Mesendoderm (in vitro differentiated cells): ENCODE measurements around the gene RIC8A.

Experiments
- DNase-seq: peaks from one replicate; pipeline ENCODE4 v3.0.0; 2013
- H2AK5ac ChIP-seq: 2 replicates; pipeline ENCODE4 v1.6.1; 2013; ENCODE audit warnings: low read length, inconsistent platforms
- H2BK120ac ChIP-seq: 2 replicates; pipeline ENCODE4 v1.6.1; 2013; ENCODE audit warnings: low read depth, mild to moderate bottlenecking, low read length, moderate library complexity, mixed read lengths
- H2BK15ac ChIP-seq: replicated peaks from 2 replicates; pipeline ENCODE4 v1.6.1; 2013; ENCODE audit warnings: low read depth, mild to moderate bottlenecking, moderate library complexity
- H2BK5ac ChIP-seq: 2 replicates; pipeline ENCODE4 v1.6.1; 2013; ENCODE audit warnings: low read length, inconsistent platforms
- H3K18ac ChIP-seq: 2 replicates; pipeline ENCODE4 v1.6.1; 2013; ENCODE audit warnings: mild to moderate bottlenecking, low read length, mixed read lengths
- H3K23ac ChIP-seq: one replicate; pipeline ENCODE4 v1.6.1; 2013; ENCODE audit warnings: low read length
- H3K27ac ChIP-seq: 2 replicates; pipeline ENCODE4 v1.5.1; 2013; ENCODE audit warnings: low read depth, mild to moderate bottlenecking, inconsistent platforms, low read length, moderate library complexity
- H3K27me3 ChIP-seq: 2 replicates; pipeline ENCODE4 v1.6.1; 2013; ENCODE audit warnings: low read length, control low read depth, mild to moderate bottlenecking, inconsistent platforms; ENCODE audit not compliant: insufficient read depth, poor library complexity
- H3K36me3 ChIP-seq: 2 replicates; pipeline ENCODE4 v1.6.1; 2013; ENCODE audit warnings: low read length, inconsistent platforms; ENCODE audit not compliant: control insufficient read depth, insufficient read depth
- H3K4ac ChIP-seq: one replicate; pipeline ENCODE4 v1.6.1; 2013; ENCODE audit warnings: low read depth, mild to moderate bottlenecking, low read length, moderate library complexity
- H3K4me1 ChIP-seq: 2 replicates; pipeline ENCODE4 v1.6.1; 2013; ENCODE audit warnings: low read depth, low read length, inconsistent platforms; ENCODE audit not compliant: control insufficient read depth
- H3K4me2 ChIP-seq: 2 replicates; pipeline ENCODE4 v1.6.1; 2013; ENCODE audit warnings: low read length
- H3K4me3 ChIP-seq: 2 replicates; pipeline ENCODE4 v1.5.1; 2013; ENCODE audit warnings: mild to moderate bottlenecking, low read length
- H3K56ac ChIP-seq: one replicate; pipeline ENCODE4 v1.6.1; 2013; ENCODE audit warnings: low read length
- H3K79me1 ChIP-seq: 2 replicates; pipeline ENCODE4 v1.6.1; 2013; ENCODE audit warnings: low read length, inconsistent platforms
- H3K79me2 ChIP-seq: 2 replicates; pipeline ENCODE4 v1.6.1; 2013; ENCODE audit warnings: mild to moderate bottlenecking, low read length; ENCODE audit not compliant: control insufficient read depth, insufficient read depth
- H3K9ac ChIP-seq: 2 replicates; pipeline ENCODE4 v1.6.1; 2013; ENCODE audit warnings: low read length, inconsistent platforms
- H4K5ac ChIP-seq: one replicate; pipeline ENCODE4 v1.6.1; 2013; ENCODE audit warnings: low read length
- H4K8ac ChIP-seq: one replicate; pipeline ENCODE4 v1.6.1; 2013; ENCODE audit warnings: low read depth, mild to moderate bottlenecking, control low read depth, low read length, moderate library complexity
- WGBS: extraction: QIAGEN DNeasy Blood & Tissue Kit; methylation state at CpG from one replicate; pipeline ENCODE4 v1.1.7; 2013; ENCODE audit warnings: low lambda C conversion rate, missing lambda C conversion rate; ENCODE audit not compliant: insufficient coverage; ENCODE audit errors: extremely low coverage; 5-methylcytosine and 5-hydroxymethylcytosine counted together

Gene RIC8A

DNA sequence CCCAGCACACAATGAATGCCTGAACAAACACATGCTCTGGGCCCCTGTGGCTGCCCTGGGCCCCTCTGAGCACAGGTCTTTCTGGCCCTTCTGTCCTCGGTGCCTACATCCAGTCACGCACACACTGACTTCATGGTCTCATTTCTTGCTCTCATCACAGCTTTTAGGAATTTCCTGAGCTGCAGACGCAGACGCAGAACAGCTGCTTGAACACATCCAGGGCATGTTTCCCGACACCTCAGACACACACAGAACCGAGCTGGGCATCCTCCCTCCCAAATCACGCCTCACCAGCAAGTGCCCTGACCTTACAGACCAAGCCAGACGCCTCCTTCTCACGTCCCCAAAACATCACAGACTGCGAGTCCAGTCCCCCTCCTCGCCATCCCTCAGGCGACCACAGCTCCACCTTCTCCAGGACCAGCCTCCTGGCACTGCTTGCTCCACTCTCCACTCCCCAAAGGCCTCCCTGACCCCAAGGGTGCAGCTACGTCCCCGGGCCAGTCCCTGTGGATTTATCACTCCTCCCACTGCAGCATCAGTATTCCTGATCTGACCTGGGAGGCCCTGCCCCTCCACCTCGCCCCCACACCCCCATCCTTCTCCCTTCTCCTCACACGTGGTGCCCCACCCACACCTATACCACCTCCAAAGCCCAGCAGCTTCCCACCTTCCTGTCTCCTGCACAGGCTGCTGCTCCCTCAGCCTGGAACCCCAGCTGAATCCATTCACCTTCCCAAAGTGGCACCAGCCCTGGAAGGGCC, 15.7 kb downstream of the RIC8A start:
- no peaks in the 10 kb centered on the region for H3K36me3 ChIP-seq
- no CpG with 5 or more reads among the region's 16 CpGs for WGBS
- H3K4me2 ChIP-seq, result no peak overlapping the region

DNA sequence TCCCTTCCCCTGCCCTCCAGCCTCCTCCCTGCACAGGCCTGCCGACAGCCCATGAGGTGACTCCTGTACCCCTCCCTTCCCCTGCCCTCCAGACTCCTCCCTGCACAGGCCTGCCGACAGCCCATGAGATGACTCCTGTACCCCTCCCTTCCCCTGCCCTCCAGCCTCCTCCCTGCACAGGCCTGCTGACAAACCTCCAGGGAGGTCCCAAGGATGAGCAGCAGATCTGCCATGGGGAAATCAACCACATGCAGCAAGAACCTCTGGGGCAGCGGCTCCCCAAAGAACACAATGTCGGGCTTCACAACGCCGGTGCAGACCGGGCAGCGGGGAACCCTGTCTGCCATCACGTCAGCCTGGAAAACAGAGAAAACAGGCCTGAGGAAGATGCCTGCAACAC, 16.4 kb downstream of the RIC8A start:
- Histone ChIP-seq H3K27ac (no peak overlapping the region), H2BK5ac (no peak overlapping the region), H4K5ac (no peak overlapping the region), H3K4me1 (no peaks in the 10 kb centered on the region), H3K36me3 (no peaks in the 10 kb centered on the region), H3K27me3 (no peaks in the 10 kb centered on the region), H3K4me2 (no peak overlapping the region), H2AK5ac (no peak overlapping the region), H3K56ac (no peak overlapping the region), H3K23ac (no peak overlapping the region), H3K79me1 (no peaks in the 10 kb centered on the region), H2BK120ac (no peak overlapping the region), H4K8ac (no peak overlapping the region), H3K79me2 (no peaks in the 10 kb centered on the region), H3K4ac (no peak overlapping the region), H3K9ac (no peak overlapping the region), H3K18ac (no peak overlapping the region), H2BK15ac (no peak overlapping the region), H3K4me3 (no peak overlapping the region)
- no peak for DNase-seq
- no CpG with 5 or more reads among the region's 9 CpGs for WGBS

More for the DNA sequence above, 15.7 kb downstream of the RIC8A start:
- Histone ChIP-seq H2BK15ac (no peak overlapping the region), H4K8ac (no peak overlapping the region), H3K27me3 (no peaks in the 10 kb centered on the region), H3K4me3 (no peak overlapping the region), H3K9ac (no peak overlapping the region), H3K23ac (no peak overlapping the region), H4K5ac (no peak overlapping the region), H3K27ac (no peak overlapping the region), H3K4ac (no peak overlapping the region), H2AK5ac (no peak overlapping the region), H3K56ac (no peak overlapping the region), H2BK5ac (no peak overlapping the region), H3K4me1 (no peaks in the 10 kb centered on the region), H2BK120ac (no peak overlapping the region), H3K18ac (no peak overlapping the region), H3K79me1 (no peaks in the 10 kb centered on the region), H3K79me2 (no peaks in the 10 kb centered on the region)
- no peak for DNase-seq

DNA sequence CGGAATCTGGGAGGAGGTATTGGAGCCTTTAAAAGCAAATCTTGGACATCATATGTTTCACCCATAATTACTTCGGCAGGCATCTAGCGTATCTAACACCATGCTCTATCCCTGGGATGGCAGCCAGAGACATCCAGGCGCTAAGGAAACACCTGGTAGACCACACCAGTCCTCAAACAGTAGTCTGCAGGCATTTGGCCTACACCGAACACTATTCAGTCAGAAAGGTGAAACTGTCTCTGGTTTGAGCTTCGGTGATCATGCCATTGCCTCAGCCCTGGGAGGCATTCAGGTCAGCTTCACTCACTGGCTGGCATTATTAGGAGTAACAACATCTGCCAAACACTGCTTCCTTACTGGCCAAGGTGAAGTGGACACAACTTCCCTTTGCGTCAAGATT, 16.9 kb downstream of the RIC8A start:
- Histone ChIP-seq H3K4me1 (no peaks in the 10 kb centered on the region), H3K27me3 (no peaks in the 10 kb centered on the region), H3K27ac (no peak overlapping the region), H3K56ac (no peak overlapping the region), H3K23ac (no peak overlapping the region), H3K79me2 (no peaks in the 10 kb centered on the region), H3K9ac (no peak overlapping the region), H3K79me1 (no peaks in the 10 kb centered on the region), H2AK5ac (no peak overlapping the region), H2BK120ac (no peak overlapping the region), H3K4me2 (no peak overlapping the region), H4K8ac (no peak overlapping the region), H2BK15ac (no peak overlapping the region), H2BK5ac (no peak overlapping the region), H4K5ac (no peak overlapping the region), H3K4ac (no peak overlapping the region), H3K18ac (no peak overlapping the region), H3K36me3 (no peaks in the 10 kb centered on the region), H3K4me3 (no peak overlapping the region)
- DNase-seq, result no peak
- no CpG with 5 or more reads among the region's 7 CpGs for WGBS

DNA sequence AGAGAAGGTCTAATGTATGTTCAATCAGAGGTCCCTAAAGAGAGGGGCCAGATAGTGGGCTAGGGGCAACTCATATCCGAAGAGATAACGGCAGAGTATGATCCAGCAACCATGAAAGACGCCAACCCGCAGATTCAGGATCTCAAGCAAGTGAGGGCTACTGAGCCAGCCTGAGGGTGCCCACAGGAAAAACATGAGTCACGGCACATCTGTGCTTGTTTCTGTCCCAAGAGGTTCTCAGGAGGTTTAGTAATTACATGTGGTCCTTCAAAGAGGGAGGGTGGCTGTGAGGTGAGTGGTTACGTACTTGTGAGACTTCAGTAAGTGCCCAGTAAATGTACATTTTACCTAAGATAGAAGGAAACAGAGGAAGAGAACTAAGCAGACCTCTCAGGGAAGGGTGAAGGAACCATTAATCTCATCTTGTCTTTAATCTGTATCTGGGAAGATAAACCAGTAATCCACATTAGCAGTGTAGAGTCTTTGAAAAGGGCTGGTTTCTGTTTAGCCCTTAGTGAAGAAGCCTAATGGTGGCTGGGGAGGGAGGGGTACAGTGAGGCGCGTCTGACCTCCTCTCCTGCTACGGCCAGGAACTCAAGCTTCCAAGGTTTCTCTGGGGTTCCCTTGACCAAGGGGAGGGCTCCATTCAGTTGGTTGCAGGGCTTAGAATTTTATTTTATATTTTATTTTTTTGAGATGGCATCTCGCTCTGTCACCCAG, 18.4 kb downstream of the RIC8A start:
- no CpG with 5 or more reads among the region's 10 CpGs for WGBS
- Histone ChIP-seq H3K56ac (no peak overlapping the region), H3K4me2 (no peak overlapping the region)

DNA sequence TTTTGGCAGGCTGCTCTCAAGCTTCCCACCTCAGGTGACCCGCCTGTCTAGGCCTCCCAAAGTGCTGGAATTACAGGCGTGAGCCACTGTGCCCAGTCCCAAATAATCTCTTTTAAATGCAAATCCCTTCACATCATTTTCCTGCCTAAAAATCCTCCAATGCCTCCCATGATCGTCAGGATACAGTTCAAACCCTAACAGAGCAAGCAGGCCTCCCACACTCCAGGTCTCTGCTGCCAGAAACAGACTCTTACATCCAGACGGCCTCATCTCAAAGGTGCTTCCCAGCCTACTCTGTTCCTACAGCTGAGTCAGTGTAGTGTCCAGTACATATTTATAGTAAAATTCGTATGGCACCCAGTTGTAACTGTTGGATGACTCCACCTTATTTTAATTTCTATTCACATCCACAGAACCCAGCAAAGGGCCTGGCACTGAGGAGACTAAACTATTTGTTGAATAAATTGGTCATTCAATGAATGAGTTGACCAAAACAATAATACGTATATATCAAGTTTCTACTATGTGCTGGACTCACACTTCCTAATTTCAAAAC, 20.4 kb downstream of the RIC8A start:
- Histone ChIP-seq H2BK15ac (no peak overlapping the region), H2BK5ac (no peak overlapping the region), H3K4me2 (no peak overlapping the region), H3K27ac (no peak overlapping the region), H3K18ac (no peak overlapping the region), H3K27me3 (no peaks in the 10 kb centered on the region), H3K9ac (no peak overlapping the region), H4K5ac (no peak overlapping the region), H3K79me2 (no peaks in the 10 kb centered on the region), H3K36me3 (no peaks in the 10 kb centered on the region), H3K4me1 (no peaks in the 10 kb centered on the region), H3K79me1 (no peaks in the 10 kb centered on the region), H3K23ac (no peak overlapping the region), H4K8ac (no peak overlapping the region), H3K56ac (no peak overlapping the region), H2BK120ac (no peak overlapping the region), H3K4me3 (no peak overlapping the region), H2AK5ac (no peak overlapping the region), H3K4ac (no peak overlapping the region)
- no peak for DNase-seq
- no CpG with 5 or more reads among the region's 6 CpGs for WGBS

More for the DNA sequence above, 18.4 kb downstream of the RIC8A start:
- Histone ChIP-seq H2BK120ac (no peak overlapping the region), H3K9ac (no peak overlapping the region), H3K18ac (no peak overlapping the region), H3K27ac (no peak overlapping the region), H2AK5ac (no peak overlapping the region), H3K23ac (no peak overlapping the region), H4K8ac (no peak overlapping the region), H2BK15ac (no peak overlapping the region), H3K4me1 (no peaks in the 10 kb centered on the region), H4K5ac (no peak overlapping the region), H3K36me3 (no peaks in the 10 kb centered on the region), H3K27me3 (no peaks in the 10 kb centered on the region), H3K4me3 (no peak overlapping the region), H3K4ac (no peak overlapping the region), H3K79me1 (no peaks in the 10 kb centered on the region), H2BK5ac (no peak overlapping the region), H3K79me2 (no peaks in the 10 kb centered on the region)
- DNase-seq, result no peak
